H9 (cell line): Measurements from ENCODE around the gene IFNGR1. TPM values are rescaled to one million over a fixed set of nuclear protein-coding genes. Genes with fewer than 3 reads are reported as not detected.

Experiments
- DNase-seq: peaks from one replicate; pipeline ENCODE4 v3.0.0-alpha.2; 2017
- H2AFZ ChIP-seq: one replicate; pipeline ENCODE4 v1.6.1; 2013; ENCODE audit warnings: mild to moderate bottlenecking, low read length, control low read depth, moderate library complexity
- H2AK5ac ChIP-seq: 2 replicates; pipeline ENCODE4 v1.6.1; 2013; ENCODE audit warnings: low read length, control low read depth, mixed read lengths; ENCODE audit not compliant: insufficient read length
- H2BK120ac ChIP-seq: one replicate; pipeline ENCODE4 v1.6.1; 2013; ENCODE audit warnings: low read depth, mild to moderate bottlenecking, low read length, control low read depth, inconsistent platforms; ENCODE audit not compliant: poor library complexity, severe bottlenecking
- H2BK12ac ChIP-seq: 2 replicates; pipeline ENCODE4 v1.6.1; 2013; ENCODE audit warnings: low read length, control low read depth, mixed read lengths, low read depth; ENCODE audit not compliant: insufficient read length
- H2BK15ac ChIP-seq: 2 replicates; pipeline ENCODE4 v1.6.1; 2013; ENCODE audit warnings: low read depth, low read length, control low read depth
- H2BK20ac ChIP-seq: one replicate; pipeline ENCODE4 v1.6.1; 2013; ENCODE audit warnings: low read depth, mild to moderate bottlenecking, low read length, control low read depth, inconsistent platforms; ENCODE audit not compliant: poor library complexity, severe bottlenecking
- H2BK5ac ChIP-seq: 2 replicates; pipeline ENCODE4 v1.6.1; 2013; ENCODE audit warnings: low read length, control low read depth, mixed read lengths; ENCODE audit not compliant: insufficient read length
- H3K14ac ChIP-seq: 2 replicates; pipeline ENCODE4 v1.6.1; 2013; ENCODE audit warnings: low read length, control low read depth; ENCODE audit not compliant: insufficient read depth
- H3K18ac ChIP-seq: 2 replicates; pipeline ENCODE4 v1.6.1; 2013; ENCODE audit warnings: low read depth, mild to moderate bottlenecking, mixed read lengths, low read length, control low read depth; ENCODE audit not compliant: insufficient read length
- H3K23ac ChIP-seq: 2 replicates; pipeline ENCODE4 v1.6.1; 2013; ENCODE audit warnings: low read length, control low read depth, mixed read lengths, low read depth; ENCODE audit not compliant: insufficient read length
- H3K23me2 ChIP-seq: 2 replicates; pipeline ENCODE4 v1.6.1; 2013; ENCODE audit warnings: low read depth, mild to moderate bottlenecking, mixed read lengths, low read length, control low read depth; ENCODE audit not compliant: insufficient read length, poor library complexity, severe bottlenecking
- H3K27ac ChIP-seq: 2 replicates; pipeline ENCODE4 v1.5.1; 2013; ENCODE audit warnings: low read length, control low read depth, mixed read lengths, low read depth; ENCODE audit not compliant: insufficient read length
- H3K27me3 ChIP-seq: 2 replicates; pipeline ENCODE4 v1.6.1; 2013; ENCODE audit warnings: low read length, control low read depth, inconsistent platforms; ENCODE audit not compliant: insufficient read depth
- H3K4ac ChIP-seq: 2 replicates; pipeline ENCODE4 v1.6.1; 2013; ENCODE audit warnings: low read depth, mild to moderate bottlenecking, control low read depth, inconsistent platforms, low read length, moderate library complexity
- H3K4me1 ChIP-seq: 2 replicates; pipeline ENCODE4 v1.6.1; 2013; ENCODE audit warnings: low read length, control low read depth, inconsistent platforms; ENCODE audit not compliant: insufficient read depth
- H3K4me2 ChIP-seq: 2 replicates; pipeline ENCODE4 v1.6.1; 2013; ENCODE audit warnings: low read length, control low read depth, mixed read lengths; ENCODE audit not compliant: insufficient read length, insufficient read depth
- H3K56ac ChIP-seq: 2 replicates; pipeline ENCODE4 v1.6.1; 2013; ENCODE audit warnings: low read depth, mild to moderate bottlenecking, mixed read lengths, low read length, control low read depth; ENCODE audit not compliant: insufficient read length
- H3K79me1 ChIP-seq: 2 replicates; pipeline ENCODE4 v1.6.1; 2013; ENCODE audit warnings: low read depth, mild to moderate bottlenecking, moderate library complexity, low read length, control low read depth, inconsistent platforms; ENCODE audit not compliant: insufficient read depth, poor library complexity, severe bottlenecking
- H3K79me2 ChIP-seq: 2 replicates; pipeline ENCODE4 v1.6.1; 2013; ENCODE audit warnings: low read length, control low read depth, inconsistent platforms; ENCODE audit not compliant: insufficient read depth
- H3K9ac ChIP-seq: 2 replicates; pipeline ENCODE4 v1.6.1; 2013; ENCODE audit warnings: low read length, control low read depth, mixed read lengths; ENCODE audit not compliant: insufficient read length; ENCODE audit errors: extremely low read depth
- H3K9me3 ChIP-seq: one replicate; pipeline ENCODE4 v1.6.1; 2013; ENCODE audit warnings: low read depth, low read length, inconsistent platforms; ENCODE audit not compliant: control insufficient read depth
- H3T11ph ChIP-seq: one replicate; pipeline ENCODE4 v1.6.1; 2013; ENCODE audit warnings: mild to moderate bottlenecking, low read length, control low read depth, inconsistent platforms
- H4K20me1 ChIP-seq: one replicate; pipeline ENCODE4 v1.6.1; 2013; ENCODE audit not compliant: control insufficient read depth, insufficient read length, insufficient read depth
- H4K5ac ChIP-seq: 2 replicates; pipeline ENCODE4 v1.6.1; 2013; ENCODE audit warnings: low read depth, mild to moderate bottlenecking, mixed read lengths, low read length, control low read depth; ENCODE audit not compliant: insufficient read length
- H4K8ac ChIP-seq: replicated peaks from 2 replicates; pipeline ENCODE4 v1.6.1; 2013; ENCODE audit warnings: low read length, control low read depth, mixed read lengths, low read depth; ENCODE audit not compliant: insufficient read length
- H4K91ac ChIP-seq: 2 replicates; pipeline ENCODE4 v1.6.1; 2013; ENCODE audit warnings: low read depth, mild to moderate bottlenecking, moderate library complexity, mixed read lengths, low read length, control low read depth; ENCODE audit not compliant: insufficient read length
- H3K27ac Mint-ChIP-seq, 3 experiments: 2 replicates in 2 of 3; 3 replicates in 1 of 3; pipeline ENCODE4 v1.8.0; 2020 to 2021; ENCODE audit warnings: mixed read lengths in 3 of 3, mild to moderate bottlenecking in 1 of 3, moderate library complexity in 1 of 3
- H3K27me3 Mint-ChIP-seq: 2 replicates; pipeline ENCODE4 v1.8.0; 2021; ENCODE audit warnings: low read depth, mild to moderate bottlenecking, moderate library complexity, mixed read lengths
- H3K36me3 Mint-ChIP-seq, 3 experiments: 2 replicates in 2 of 3; 3 replicates in 1 of 3; pipeline ENCODE4 v1.8.0; 2020 to 2021; ENCODE audit warnings: low read depth in 3 of 3, mixed read lengths in 3 of 3; ENCODE audit not compliant: insufficient read depth in 1 of 3
- H3K4me1 Mint-ChIP-seq, 2 experiments: 2 replicates each; pipeline ENCODE4 v1.8.0; 2020; ENCODE audit warnings: mixed read lengths in 2 of 2
- H3K4me3 Mint-ChIP-seq, 2 experiments: 2 replicates in 1 of 2; 3 replicates in 1 of 2; pipeline ENCODE4 v1.8.0; 2020 to 2021; ENCODE audit warnings: mild to moderate bottlenecking in 2 of 2, mixed read lengths in 2 of 2, moderate library complexity in 1 of 2
- H3K9me3 Mint-ChIP-seq, 2 experiments: 2 replicates in 1 of 2; 3 replicates in 1 of 2; pipeline ENCODE4 v1.8.0; 2020; ENCODE audit warnings: mild to moderate bottlenecking in 2 of 2, mixed read lengths in 2 of 2, moderate library complexity in 1 of 2
- CTCF ChIP-seq: fragments of 200-600 bp; sonication (generic); conservative IDR thresholded peaks from 3 replicates; pipeline ENCODE4 v1.8.0; 2021; ENCODE audit warnings: antibody characterized with exemption, mild to moderate bottlenecking
- WGBS: extraction: QIAGEN DNeasy Blood & Tissue Kit; methylation state at CpG from one replicate; pipeline ENCODE4 v1.1.7; 2013; ENCODE audit warnings: missing lambda C conversion rate, low lambda C conversion rate, mixed read lengths; ENCODE audit not compliant: insufficient read length; ENCODE audit errors: extremely low coverage; 5-methylcytosine and 5-hydroxymethylcytosine counted together
- total RNA-seq: library from RNA; stranded (reverse); gene quantifications from 2 replicates; pipeline ENCODE4 v1.2.1, GENCODE V29; 2021

IFNGR1 gene
- total RNA-seq, 1 experiment from 2014 or later = 32.2 TPM

- Mint-ChIP-seq H3K27ac (no peak overlapping the region), H3K9me3 (peaks cover 58 to 62% of the 10 kb centered on the region in 2 experiments)
Observed at GRCh38 chr6:137165375-137166246, 53.6 kb downstream of the IFNGR1 start.

More at GRCh38 chr6:137165375-137166246, 53.6 kb downstream of the IFNGR1 start:
- H4K5ac ChIP-seq = no peak overlapping the region
- no peak overlapping the region for H3K14ac ChIP-seq
- no peak overlapping the region for H2BK15ac ChIP-seq
- H3K18ac ChIP-seq = no peak overlapping the region
- H3K56ac ChIP-seq = no peak overlapping the region
- no CpG with 5 or more reads among the region's 9 CpGs for WGBS
- no peaks in the 10 kb centered on the region for H3K79me1 ChIP-seq
- no peak overlapping the region for H3K9ac ChIP-seq
- DNase-seq = no peak
- Mint-ChIP-seq H3K36me3 (peaks cover 38 to 62% (median 43%) of the 10 kb centered on the region in 3 experiments), H3K4me1 (peaks cover 5% of the 10 kb centered on the region in 2 experiments), H3K4me3 (no peak overlapping the region), H3K27me3 (peaks cover 15% of the 10 kb centered on the region)
- no peak overlapping the region for H2BK120ac ChIP-seq
- no peak overlapping the region for H4K8ac ChIP-seq
- no peak overlapping the region for H3K4me2 ChIP-seq
- H3K4ac ChIP-seq = no peak overlapping the region
- 0 out of 3 replicates have a peak, but pooled peaks have one; percentile 19 for TF ChIP-seq CTCF
- H2AK5ac ChIP-seq = no peak overlapping the region
- no peak overlapping the region for H3K23ac ChIP-seq
- H3K9me3 ChIP-seq = peaks cover 28% of the 10 kb centered on the region
- no peaks in the 10 kb centered on the region for H3K4me1 ChIP-seq
- H3K23me2 ChIP-seq = no peaks in the 10 kb centered on the region
- no peak overlapping the region for H2BK20ac ChIP-seq
- H2BK12ac ChIP-seq = no peak overlapping the region
- no peak overlapping the region for H2BK5ac ChIP-seq
- no peak overlapping the region for H3T11ph ChIP-seq
- no peaks in the 10 kb centered on the region for H3K79me2 ChIP-seq
- H4K91ac ChIP-seq = no peak overlapping the region
- H4K20me1 ChIP-seq = no peaks in the 10 kb centered on the region
- no peak overlapping the region for H3K27ac ChIP-seq
- no peak overlapping the region for H2AFZ ChIP-seq
- H3K27me3 ChIP-seq = no peaks in the 10 kb centered on the region
